Measurements from ENCODE around the gene RASAL3.
"Not testable (repeated sequence)": the region's sequence is repeated elsewhere in the genome, so short reads cannot be mapped to it uniquely, and the experiment has no call there.

DNA sequence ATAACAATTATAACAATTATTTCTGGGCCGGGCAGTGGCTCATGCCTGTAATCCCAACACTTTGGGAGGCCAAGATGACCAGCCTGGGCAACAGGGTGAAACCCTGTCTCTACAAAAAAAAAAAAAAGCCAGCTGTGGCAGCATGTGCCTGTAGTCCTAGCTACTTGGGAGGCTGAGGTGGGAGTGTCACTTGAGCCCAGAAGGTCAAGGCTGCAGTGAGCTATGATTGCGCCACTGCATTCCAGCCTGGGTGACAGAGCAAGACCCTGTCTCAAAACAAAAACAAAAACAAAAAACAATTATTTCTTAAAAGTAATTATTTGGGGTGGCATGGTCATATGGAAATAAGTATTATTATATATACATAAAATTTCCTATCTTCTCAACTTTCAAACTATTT lies 53.0 kb downstream of the RASAL3 start:
- TF ChIP-seq POLR2AphosphoS5 (IDR thresholded peaks at IDR 0.05; ENCODE audit: low read depth, low read length); SIN3A (IDR thresholded peaks at IDR 0.05; ENCODE audit: borderline replicate concordance, insufficient read depth, low read depth, low read length): not testable (repeated sequence)
- TF ChIP-seq, protein P1, sequence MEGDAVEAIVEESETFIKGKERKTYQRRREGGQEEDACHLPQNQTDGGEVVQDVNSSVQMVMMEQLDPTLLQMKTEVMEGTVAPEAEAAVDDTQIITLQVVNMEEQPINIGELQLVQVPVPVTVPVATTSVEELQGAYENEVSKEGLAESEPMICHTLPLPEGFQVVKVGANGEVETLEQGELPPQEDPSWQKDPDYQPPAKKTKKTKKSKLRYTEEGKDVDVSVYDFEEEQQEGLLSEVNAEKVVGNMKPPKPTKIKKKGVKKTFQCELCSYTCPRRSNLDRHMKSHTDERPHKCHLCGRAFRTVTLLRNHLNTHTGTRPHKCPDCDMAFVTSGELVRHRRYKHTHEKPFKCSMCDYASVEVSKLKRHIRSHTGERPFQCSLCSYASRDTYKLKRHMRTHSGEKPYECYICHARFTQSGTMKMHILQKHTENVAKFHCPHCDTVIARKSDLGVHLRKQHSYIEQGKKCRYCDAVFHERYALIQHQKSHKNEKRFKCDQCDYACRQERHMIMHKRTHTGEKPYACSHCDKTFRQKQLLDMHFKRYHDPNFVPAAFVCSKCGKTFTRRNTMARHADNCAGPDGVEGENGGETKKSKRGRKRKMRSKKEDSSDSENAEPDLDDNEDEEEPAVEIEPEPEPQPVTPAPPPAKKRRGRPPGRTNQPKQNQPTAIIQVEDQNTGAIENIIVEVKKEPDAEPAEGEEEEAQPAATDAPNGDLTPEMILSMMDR (IDR thresholded peaks at IDR 0.05), result not testable (repeated sequence)

All from Panc1 (cell line).